ENCODE measurements around the gene C1QTNF12.

DNA sequence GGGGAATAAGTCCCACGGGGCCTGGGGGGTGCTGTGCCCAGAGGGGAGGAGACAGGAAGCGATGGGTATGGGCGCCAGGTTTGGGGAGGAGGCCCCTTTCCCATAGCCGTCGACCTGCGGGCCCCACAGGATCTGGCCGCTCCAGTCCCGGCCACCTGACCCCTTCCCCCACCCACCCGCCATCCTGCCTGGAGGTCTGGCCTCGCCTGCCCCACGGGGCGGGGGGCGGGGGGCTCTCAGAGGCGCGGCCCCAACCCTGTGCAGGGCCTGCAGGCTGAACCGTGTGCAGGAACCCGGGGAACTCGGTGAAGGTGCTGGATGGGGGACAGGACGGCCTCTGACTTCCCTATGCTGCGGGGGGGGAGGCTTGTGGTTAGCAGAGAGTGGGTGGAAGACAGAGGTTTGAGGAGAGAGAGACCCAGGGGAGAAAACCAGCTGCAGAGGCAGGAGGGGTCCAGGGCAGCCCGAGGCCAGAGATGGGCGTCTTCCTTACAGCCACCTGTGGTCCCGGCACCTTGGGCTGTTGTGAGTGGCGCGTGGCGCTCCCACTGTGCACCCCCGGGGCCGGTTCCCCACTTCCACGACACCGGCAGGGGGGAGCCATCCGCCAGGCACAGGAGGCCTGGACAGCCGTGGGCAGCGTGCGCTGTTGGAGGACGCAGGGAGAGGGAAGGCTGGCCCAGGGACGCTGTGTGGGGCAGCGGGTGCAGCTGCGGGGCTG lies 37.6 kb downstream of the C1QTNF12 start:
- TF ChIP-seq CTCF (IDR thresholded peaks at IDR 0.05; ENCODE audit: insufficient read depth, low read length) (no peak), POLR2AphosphoS5 (IDR thresholded peaks at IDR 0.05; ENCODE audit: low read depth) (peak; percentile 63; the same call in 1 of the 2 replicates), GABPA (IDR thresholded peaks at IDR 0.05; ENCODE audit: low read depth) (no peak)

Data from HL-60 (cell line).